Measurements from ENCODE around the gene UBE2N. TPM values are rescaled to one million over a fixed set of nuclear protein-coding genes. Genes with fewer than 3 reads are reported as not detected.

The UBE2N gene
- total RNA-seq, 1 donor from 2014 or later, result 129 TPM

DNA sequence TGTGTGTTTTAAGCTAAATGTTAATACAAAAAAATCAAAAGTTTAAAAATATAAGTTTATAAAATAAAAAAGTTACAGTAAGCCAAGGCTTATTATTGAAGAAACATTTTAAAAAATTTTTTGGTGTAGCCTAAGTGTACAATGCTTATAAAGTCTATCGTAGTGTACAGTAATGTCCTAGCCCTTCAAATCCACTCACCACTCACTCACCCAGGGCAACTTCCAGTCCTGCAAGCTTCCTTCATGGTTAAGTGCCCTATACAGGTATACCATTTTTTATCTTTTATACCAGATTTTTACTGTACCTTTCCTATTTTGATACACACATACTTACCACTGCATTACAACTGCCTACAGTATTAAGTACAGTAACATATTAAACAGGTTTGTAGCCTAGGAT lies 11.9 kb downstream of the UBE2N start:
- H3K9me3 Mint-ChIP-seq (ENCODE audit: low read depth), result no peaks in the 10 kb centered on the region
- H3K36me3 Mint-ChIP-seq (ENCODE audit: insufficient read depth), result no peaks in the 10 kb centered on the region
- no peaks in the 10 kb centered on the region for H3K27me3 Mint-ChIP-seq
- TF ChIP-seq, protein P1, sequence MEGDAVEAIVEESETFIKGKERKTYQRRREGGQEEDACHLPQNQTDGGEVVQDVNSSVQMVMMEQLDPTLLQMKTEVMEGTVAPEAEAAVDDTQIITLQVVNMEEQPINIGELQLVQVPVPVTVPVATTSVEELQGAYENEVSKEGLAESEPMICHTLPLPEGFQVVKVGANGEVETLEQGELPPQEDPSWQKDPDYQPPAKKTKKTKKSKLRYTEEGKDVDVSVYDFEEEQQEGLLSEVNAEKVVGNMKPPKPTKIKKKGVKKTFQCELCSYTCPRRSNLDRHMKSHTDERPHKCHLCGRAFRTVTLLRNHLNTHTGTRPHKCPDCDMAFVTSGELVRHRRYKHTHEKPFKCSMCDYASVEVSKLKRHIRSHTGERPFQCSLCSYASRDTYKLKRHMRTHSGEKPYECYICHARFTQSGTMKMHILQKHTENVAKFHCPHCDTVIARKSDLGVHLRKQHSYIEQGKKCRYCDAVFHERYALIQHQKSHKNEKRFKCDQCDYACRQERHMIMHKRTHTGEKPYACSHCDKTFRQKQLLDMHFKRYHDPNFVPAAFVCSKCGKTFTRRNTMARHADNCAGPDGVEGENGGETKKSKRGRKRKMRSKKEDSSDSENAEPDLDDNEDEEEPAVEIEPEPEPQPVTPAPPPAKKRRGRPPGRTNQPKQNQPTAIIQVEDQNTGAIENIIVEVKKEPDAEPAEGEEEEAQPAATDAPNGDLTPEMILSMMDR (IDR thresholded peaks at IDR 0.05; ENCODE audit: unreplicated experiment), result no peak
- peaks cover 32% of the 10 kb centered on the region for H3K4me1 Mint-ChIP-seq (ENCODE audit: low read depth)
- no peak overlapping the region for H3K4me3 Mint-ChIP-seq (ENCODE audit: low read depth)
- DNase-seq (ENCODE audit: low spot score, unreplicated experiment), result no peak
- H3K27ac Mint-ChIP-seq, result peak overlapping the region; percentile 39

DNA sequence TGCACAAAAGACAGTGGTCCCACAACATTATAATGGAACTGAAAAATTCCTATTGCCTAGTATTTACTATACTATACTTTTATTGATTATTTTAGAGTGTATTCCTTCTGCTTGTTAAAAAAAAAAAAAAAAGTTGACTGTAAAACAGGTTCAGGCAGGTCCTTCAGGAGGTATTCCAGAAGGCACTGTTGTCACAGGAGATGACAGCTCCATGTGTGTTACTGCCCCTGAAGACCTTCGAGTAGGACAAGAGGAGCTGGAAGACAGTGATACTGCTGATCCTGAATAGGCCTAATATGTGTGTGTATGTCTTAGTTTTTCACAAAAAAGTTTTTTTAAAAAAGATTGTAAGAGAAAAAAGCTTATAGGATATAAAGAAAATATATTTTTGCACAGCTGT lies 12.3 kb downstream of the UBE2N start:
- H3K4me3 Mint-ChIP-seq (ENCODE audit: low read depth), result no peak overlapping the region
- no peaks in the 10 kb centered on the region for H3K36me3 Mint-ChIP-seq (ENCODE audit: insufficient read depth)
- H3K4me1 Mint-ChIP-seq (ENCODE audit: low read depth), result peaks cover 34% of the 10 kb centered on the region
- DNase-seq (ENCODE audit: low spot score, unreplicated experiment), result no peak
- H3K27ac Mint-ChIP-seq, result no peak overlapping the region
- no peaks in the 10 kb centered on the region for H3K27me3 Mint-ChIP-seq
- H3K9me3 Mint-ChIP-seq (ENCODE audit: low read depth), result no peaks in the 10 kb centered on the region
- TF ChIP-seq, protein P1 (IDR thresholded peaks at IDR 0.05; ENCODE audit: unreplicated experiment), result no peak

DNA sequence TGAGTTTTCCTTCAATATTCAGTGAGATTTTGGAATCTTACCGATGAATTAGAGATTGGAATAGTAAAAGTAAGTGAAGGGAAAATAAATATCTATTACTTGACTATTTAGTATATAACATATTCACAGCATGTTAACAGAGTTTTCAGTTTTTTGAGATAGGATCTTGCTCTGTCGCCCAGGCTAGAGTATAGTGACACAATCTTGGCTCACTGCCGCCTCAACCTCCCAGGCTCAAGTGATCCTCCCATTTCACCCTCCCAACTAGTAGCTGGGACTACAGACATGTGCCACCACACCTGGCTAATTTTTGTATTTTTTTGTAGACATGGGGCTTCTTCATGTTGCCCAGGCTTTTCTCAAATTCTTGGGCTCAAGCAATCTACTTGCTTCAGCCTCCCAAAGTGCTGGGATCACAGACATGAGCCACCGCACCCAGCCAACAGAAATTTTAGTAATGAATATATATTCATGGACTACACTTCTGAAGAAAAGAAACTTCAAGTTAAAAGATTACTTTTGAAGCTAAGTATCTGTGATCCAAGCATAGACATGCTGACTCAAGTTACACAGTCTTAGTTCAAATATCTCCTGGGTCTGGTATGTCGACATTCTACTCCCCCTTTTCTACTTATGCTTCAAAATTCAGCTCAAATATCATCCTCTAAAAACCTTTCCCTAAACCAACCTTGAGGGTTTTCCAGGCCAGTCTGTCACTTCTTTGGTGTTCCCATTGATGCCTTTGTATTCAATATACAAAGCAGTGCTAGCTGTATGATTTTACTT lies 13.8 kb downstream of the UBE2N start:
- H3K4me3 Mint-ChIP-seq (ENCODE audit: low read depth), result no peak overlapping the region
- no peaks in the 10 kb centered on the region for H3K27me3 Mint-ChIP-seq
- no peak for DNase-seq (ENCODE audit: low spot score, unreplicated experiment)
- H3K9me3 Mint-ChIP-seq (ENCODE audit: low read depth), result no peaks in the 10 kb centered on the region
- peaks cover 45% of the 10 kb centered on the region for H3K4me1 Mint-ChIP-seq (ENCODE audit: low read depth)
- no peak overlapping the region for H3K27ac Mint-ChIP-seq
- no peaks in the 10 kb centered on the region for H3K36me3 Mint-ChIP-seq (ENCODE audit: insufficient read depth)
- TF ChIP-seq, protein P1 (IDR thresholded peaks at IDR 0.05; ENCODE audit: unreplicated experiment), result no peak

DNA sequence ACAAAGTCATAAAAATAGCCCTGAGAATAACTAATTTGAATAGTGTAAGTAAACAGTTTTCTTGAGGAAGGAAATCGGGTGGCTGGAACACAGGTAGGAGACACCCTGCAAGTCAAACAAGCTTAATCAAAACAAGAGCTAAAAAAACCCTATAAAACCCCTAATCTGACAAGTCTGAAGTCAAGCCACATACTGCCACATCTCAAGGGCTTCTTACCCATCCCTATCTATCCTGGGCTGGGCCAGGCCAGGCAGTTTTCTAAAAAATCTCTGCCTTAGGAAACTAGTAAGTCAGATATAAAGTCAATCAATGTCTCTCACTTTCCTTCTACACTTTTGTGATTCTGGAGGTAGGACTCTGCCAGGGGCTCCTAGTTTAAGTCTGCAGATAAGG lies 15.3 kb downstream of the UBE2N start:
- no peak for DNase-seq (ENCODE audit: low spot score, unreplicated experiment)
- no peaks in the 10 kb centered on the region for H3K36me3 Mint-ChIP-seq (ENCODE audit: insufficient read depth)
- peak overlapping the region; percentile 60 for H3K27ac Mint-ChIP-seq
- no peak overlapping the region for H3K4me3 Mint-ChIP-seq (ENCODE audit: low read depth)
- no peaks in the 10 kb centered on the region for H3K27me3 Mint-ChIP-seq
- TF ChIP-seq, protein P1 (IDR thresholded peaks at IDR 0.05; ENCODE audit: unreplicated experiment), result no peak
- H3K9me3 Mint-ChIP-seq (ENCODE audit: low read depth), result no peaks in the 10 kb centered on the region
- H3K4me1 Mint-ChIP-seq (ENCODE audit: low read depth), result peaks cover 53% of the 10 kb centered on the region

DNA sequence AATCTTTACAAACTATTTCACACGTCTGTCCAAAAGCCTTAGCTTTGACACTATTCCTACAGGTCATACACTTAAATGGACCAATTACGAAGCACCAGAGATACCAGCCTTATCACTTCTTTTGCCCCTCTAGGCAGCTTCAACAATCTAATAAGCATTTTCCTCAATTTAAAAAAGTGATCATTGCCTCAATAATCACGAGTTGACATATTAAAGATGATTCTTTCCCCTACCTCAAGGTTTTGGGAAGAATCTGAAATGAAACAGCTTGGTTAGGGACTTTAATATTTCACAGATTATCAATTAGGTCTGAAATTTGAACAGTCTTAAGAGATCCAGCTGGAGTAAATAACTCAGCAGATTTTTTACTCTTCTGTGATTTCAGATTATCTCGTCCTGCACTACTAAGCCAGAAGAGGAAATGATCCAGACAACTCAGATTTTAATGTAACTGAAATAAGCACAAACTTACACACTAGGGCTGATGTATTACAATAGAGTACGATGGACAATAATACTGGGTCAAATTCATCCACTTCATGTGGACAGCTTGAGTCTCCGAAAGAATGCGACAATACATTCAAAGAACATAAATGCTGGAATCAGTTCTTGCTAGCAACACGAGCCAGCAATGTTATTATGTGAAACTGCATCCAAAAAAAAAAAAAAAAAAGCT lies 15.9 kb downstream of the UBE2N start:
- no peaks in the 10 kb centered on the region for H3K36me3 Mint-ChIP-seq (ENCODE audit: insufficient read depth)
- no peaks in the 10 kb centered on the region for H3K9me3 Mint-ChIP-seq (ENCODE audit: low read depth)
- H3K27ac Mint-ChIP-seq, result no peak overlapping the region

More for the DNA sequence above, 15.9 kb downstream of the UBE2N start:
- DNase-seq (ENCODE audit: low spot score, unreplicated experiment), result no peak
- Mint-ChIP-seq H3K27me3 (no peaks in the 10 kb centered on the region), H3K4me1 (ENCODE audit: low read depth) (peaks cover 53% of the 10 kb centered on the region), H3K4me3 (ENCODE audit: low read depth) (no peak overlapping the region)
- TF ChIP-seq, protein P1 (IDR thresholded peaks at IDR 0.05; ENCODE audit: unreplicated experiment), result no peak
